ENCODE measurements around the gene TNRC6B. TPM values are rescaled to one million over a fixed set of nuclear protein-coding genes. Genes with fewer than 3 reads are reported as not detected.
A peak's percentile ranks its signal among the peaks of the same experiment; 100 is the strongest.
"Not testable (repeated sequence)": the region's sequence is repeated elsewhere in the genome, so short reads cannot be mapped to it uniquely, and the experiment has no call there.

Gene TNRC6B
- total RNA-seq, 1 donor from 2014 or later = 38.2 TPM

DNA sequence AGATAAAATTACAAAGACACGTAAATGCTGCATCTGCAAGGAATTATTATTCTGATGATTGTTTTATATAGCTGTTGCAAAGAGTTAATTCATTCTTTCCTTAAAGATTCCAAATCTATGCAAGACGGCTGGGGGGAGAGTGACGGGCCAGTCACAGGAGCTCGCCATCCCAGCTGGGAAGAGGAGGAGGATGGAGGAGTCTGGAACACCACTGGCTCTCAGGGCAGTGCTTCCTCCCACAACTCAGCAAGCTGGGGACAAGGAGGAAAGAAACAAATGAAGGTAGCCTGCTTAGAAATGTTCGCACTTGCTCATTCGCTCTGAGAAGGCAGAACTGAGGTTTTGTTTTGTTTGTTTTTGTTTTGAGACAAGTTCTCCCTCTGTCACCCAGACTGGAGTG, 95.6 kb downstream of the TNRC6B start:
- DNase-seq (ENCODE audit: extremely low read depth, low read depth, low spot score) = no peak

DNA sequence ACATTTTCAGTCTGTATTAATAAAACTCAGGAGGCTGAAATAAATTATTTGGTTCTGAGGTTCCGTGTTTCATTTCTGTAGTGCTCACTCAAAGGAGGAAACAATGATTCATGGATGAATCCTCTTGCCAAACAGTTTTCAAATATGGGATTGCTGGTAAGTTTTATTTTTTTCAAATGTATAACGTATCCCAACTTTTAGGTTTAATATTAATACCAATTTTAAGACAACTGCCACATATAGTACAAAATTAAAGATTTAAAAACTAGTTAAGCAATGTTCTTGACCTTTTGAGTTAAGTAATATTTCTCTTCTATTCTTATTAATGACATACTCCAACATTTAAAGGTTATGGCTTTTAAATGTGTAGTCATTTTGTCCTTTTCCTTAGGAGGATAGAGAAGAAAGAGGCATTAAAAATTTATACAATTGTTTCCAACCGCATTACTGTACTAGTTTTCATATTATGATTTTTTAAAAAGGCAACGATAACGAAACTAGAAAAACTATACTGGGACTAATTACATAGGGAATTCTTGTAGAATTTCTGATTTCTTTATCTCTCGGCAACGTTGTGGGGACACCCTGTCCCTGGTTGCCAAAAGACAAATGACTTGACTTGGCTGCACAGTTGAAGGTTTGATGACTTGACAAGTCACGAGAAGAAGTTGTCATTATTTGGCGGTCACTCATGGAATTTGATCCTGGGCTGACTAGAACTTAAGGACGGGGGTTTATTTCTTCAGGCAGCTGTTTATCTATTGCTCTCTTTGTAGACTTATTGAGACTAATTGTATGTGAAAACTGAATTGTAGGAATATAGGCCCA, 99.5 kb downstream of the TNRC6B start:
- peak; percentile 25 for DNase-seq (ENCODE audit: extremely low read depth, low read depth, low spot score)

DNA sequence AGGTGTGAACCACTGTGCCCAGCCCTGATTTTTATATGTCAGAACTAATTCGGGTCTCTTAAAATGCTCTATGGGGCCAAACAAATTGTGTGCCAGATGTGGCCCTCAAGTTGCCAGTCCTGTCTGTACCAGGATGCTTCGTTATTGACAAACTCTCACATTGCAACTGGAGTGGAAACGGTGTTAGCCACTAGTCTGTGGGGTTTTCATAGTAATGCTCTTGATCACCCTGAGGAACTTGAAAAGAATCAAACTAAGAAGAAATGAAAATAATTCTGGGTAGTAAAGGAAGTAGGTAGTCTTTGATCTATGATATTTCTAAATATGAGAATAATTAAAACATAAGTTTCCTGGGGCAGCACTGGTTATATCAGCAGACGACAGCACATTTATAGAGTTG, 101.3 kb downstream of the TNRC6B start:
- DNase-seq (ENCODE audit: extremely low read depth, low read depth, low spot score) = no peak

DNA sequence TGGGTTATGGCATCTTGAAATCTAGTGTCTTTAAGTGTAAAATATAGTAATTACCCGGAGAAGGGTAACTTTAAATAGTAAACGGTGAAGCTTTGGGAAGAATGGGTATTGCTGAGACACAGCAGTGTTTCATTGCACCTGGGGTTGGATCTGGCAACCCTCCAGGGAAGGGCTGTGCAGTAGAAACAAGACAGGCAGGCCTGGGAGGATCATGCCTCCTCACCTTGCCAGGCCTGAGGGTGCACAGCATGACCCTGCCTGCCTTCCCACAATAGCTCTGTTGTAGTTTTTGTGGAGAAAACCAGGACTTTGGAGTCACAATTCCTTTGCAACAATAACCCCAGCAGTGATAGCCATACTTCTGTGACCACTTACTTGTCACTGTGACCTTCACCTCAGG, 104.0 kb downstream of the TNRC6B start:
- DNase-seq (ENCODE audit: extremely low read depth, low read depth, low spot score) = no peak

GRCh38 chr22:40285513-40285912, 107.8 kb downstream of the TNRC6B start:
- no peak for DNase-seq (ENCODE audit: extremely low read depth, low read depth, low spot score)

GRCh38 chr22:40289991-40290459, 112.3 kb downstream of the TNRC6B start:
- no peak for DNase-seq (ENCODE audit: extremely low read depth, low read depth, low spot score)

DNA sequence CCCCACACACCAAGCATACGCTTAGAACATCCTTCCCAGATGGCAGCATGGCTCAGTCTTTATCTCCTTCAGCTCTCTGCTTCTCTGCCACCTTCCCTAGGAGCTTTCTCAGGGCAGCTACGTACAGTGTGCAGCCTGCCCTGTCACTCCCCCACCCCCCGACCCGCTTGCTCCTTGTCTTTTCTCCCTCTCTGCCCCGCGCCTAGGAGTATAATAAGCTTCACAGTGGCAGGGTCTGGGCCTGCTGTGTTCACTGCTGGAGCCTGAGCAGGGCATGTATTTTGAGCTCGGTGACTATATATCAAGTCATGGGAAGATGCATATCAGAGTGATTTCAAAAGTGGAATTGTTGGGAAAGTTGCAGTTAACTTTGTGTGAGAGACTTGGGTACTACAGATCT, 112.8 kb downstream of the TNRC6B start:
- DNase-seq (ENCODE audit: extremely low read depth, low read depth, low spot score) = no peak

DNA sequence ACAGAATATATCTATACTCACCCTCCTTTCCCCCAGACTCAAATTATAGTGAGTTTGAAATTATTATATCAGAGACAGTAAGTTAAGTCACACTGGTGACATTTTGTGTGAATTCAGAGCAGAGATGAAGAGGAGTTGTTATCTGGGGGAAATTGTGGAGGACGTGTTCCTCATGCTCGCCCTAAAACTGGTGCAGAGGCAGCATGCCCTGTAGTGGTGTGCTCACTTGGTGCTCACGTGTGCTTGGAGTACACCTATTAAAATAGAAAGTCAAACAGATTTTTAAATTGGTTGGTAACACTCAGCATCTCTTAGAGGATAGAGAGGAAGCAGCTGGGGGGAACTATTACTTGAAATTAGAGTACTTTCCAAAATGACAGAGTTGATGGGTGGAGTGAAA, 117.0 kb downstream of the TNRC6B start:
- no peak for DNase-seq (ENCODE audit: extremely low read depth, low read depth, low spot score)

- DNase-seq (ENCODE audit: extremely low read depth, low read depth, low spot score) = no peak
Measured at GRCh38 chr22:40300316-40300715, 122.6 kb downstream of the TNRC6B start.

GRCh38 chr22:40300884-40301672, 123.4 kb downstream of the TNRC6B start:
- no peak for DNase-seq (ENCODE audit: extremely low read depth, low read depth, low spot score)

DNA sequence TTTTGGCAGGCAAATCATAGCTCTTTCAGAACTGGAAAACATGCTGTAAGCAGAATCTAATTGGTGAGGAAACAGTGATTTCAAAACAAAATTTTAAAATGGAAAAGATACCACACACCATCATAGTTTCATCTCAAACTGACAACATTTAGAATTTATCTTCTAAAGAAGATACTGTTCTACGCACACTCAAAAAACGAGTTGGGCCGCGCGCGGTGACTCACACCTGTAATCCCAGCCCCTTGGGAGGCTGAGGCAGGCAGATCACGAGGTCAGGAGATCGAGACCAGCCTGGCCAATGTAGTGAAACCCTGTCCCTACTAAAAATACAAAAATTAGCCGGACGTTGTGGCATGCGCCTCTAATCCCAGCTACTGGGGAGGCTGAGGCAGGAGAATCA, 124.4 kb downstream of the TNRC6B start:
- no peak for DNase-seq (ENCODE audit: extremely low read depth, low read depth, low spot score)

DNA sequence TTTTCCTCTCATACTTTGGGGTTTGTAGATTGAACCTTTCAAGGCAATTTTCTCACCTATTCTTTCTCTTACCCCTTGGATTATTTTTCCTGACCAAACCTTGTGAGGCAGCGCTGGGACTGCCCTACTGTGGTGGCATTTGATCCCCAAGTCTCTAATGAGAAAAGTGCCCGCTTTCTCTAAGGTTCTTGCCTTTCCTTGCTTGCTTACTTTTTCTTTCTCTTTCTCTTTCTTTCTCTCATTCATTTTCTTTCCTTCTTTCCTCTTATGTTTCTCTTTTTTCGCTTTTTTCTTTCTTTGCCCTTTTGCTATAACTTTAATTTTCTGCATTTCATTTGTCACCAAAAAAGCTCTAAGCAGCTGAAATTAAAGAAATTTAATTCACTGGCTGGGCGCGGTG, 127.9 kb downstream of the TNRC6B start:
- DNase-seq (ENCODE audit: extremely low read depth, low read depth, low spot score) = no peak

DNA sequence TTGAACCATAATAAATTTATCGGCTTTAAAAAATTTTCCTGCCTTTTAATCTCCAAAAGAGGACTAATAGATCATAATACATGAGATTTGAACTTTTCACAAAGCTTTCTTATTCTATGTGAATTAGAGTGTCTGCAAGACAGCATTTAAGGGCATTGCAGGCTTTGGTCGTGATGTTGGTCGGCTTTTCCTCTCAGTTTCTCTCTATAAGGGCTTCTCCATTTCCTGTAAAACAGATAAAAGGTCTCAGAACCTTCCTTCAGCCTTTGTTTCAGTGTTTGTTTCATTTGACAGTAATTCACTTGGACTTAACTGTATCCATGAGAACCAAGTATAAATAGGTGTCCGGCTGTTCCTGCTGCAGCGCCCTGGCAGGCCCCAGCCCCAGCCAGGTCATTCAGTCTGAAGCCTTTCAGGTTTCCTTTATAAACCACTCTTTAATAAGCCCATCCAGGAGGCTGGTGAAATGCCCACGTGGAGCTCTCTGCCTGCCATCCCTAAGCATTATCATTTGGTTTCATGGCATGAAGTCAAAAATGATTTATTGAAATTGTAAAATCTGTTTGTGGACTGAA, 131.4 kb downstream of the TNRC6B start:
- no peak for DNase-seq (ENCODE audit: extremely low read depth, low read depth, low spot score)

DNA sequence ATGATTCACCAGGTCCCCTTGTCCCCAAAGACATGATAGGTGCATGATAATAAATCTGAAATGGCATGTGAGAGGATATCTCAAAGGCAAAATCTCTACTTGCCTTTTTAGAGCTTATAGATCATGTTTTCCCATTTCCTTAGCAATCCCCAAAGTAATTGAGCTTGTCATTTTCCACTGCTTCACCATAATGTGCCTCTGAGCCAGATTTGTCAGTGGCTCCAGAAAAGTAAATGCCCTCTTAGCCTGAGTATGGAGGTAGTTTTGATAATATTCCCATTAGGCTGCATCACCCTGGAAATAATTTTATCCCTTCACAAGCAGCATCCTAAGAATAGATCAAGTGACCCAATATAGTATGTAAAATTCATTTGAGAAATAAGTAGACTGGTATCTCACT, 131.9 kb downstream of the TNRC6B start:
- no peak for DNase-seq (ENCODE audit: extremely low read depth, low read depth, low spot score)

GRCh38 chr22:40310081-40310767, 132.5 kb downstream of the TNRC6B start:
- no peak for DNase-seq (ENCODE audit: extremely low read depth, low read depth, low spot score)

- no peak for DNase-seq (ENCODE audit: extremely low read depth, low read depth, low spot score)
Measured at GRCh38 chr22:40310768-40311120, 133.0 kb downstream of the TNRC6B start.

GRCh38 chr22:40311646-40312045, 133.9 kb downstream of the TNRC6B start:
- not testable (repeated sequence) for DNase-seq (ENCODE audit: extremely low read depth, low read depth, low spot score)

DNA sequence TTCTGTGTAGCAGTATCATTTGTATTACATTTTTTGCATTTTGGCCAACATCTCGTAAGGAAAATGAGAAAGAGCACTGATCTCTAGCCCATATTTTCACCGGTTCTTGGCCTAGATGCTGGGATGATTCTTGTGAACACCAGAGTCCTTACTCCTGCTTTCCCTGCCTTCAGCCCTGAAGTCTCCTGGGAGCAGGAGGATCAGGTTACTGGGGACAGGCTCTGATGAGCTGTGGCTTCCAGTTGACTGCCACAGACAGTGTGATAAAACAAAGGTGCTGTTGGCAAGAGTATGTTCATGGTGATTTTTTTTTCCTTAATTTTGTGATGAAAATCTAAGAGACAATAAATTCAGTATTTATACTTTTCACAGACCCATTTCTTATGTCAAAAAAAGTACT, 134.3 kb downstream of the TNRC6B start:
- no peak for DNase-seq (ENCODE audit: extremely low read depth, low read depth, low spot score)

DNA sequence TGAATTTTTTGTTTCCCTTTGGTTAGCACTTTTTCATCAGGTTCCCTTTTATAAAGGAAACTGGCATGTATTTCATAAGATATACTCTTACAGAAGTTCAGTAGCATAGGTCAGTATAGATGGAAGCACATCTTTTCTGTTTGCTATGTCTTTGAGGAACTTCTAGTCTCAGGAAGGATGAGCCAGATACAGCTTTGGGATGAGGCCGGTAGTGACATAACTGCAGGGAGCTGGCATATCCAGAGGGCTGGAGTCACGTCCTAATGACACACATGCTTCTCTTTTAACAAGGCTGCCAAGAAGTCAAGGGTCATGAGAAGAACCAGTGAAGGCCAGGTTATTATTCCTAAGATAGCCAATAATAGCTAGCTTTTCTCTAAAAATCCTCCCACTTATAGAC, 135.3 kb downstream of the TNRC6B start:
- no peak for DNase-seq (ENCODE audit: extremely low read depth, low read depth, low spot score)

DNA sequence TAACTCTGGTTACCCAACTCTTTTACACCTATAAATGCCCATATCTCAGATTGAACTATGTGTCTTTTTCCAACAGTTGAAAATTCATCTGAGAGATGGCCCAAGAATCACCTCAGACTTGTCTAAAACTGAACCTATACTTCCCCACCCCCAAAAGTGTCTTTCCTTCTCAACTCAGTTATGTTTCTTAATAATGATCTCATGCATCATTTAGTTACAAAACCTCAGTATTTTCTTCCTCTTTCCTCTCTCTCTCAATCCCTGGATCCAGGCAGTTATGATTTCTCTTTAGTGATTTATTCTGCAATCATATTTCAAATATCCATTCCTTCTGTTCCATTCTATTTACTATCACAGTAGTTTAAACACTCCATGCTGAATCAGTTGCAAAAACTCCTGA, 136.3 kb downstream of the TNRC6B start:
- DNase-seq (ENCODE audit: extremely low read depth, low read depth, low spot score) = no peak

- no peak for DNase-seq (ENCODE audit: extremely low read depth, low read depth, low spot score)
Measured at GRCh38 chr22:40320687-40321086, 143.0 kb downstream of the TNRC6B start.
